DOHH2 (cell line): ENCODE data around the gene LRRC74B.
A peak's percentile ranks its signal among the peaks of the same experiment; 100 is the strongest.

Experiments used
- H3F3A ChIP-seq: fragments of 200-600 bp; sonication (generic), shearing (Covaris generic); 2 replicates; pipeline ENCODE4 v1.6.0; 2016; ENCODE audit warnings: antibody characterized with exemption, mild to moderate bottlenecking; ENCODE audit not compliant: control insufficient read depth, insufficient read depth
- H3K27ac ChIP-seq: fragments of 200-600 bp; sonication (generic); 2 replicates; pipeline ENCODE4 v1.5.1; 2014; ENCODE audit warnings: low read depth, mild to moderate bottlenecking, low read length, moderate library complexity
- H3K27me3 ChIP-seq: fragments of 200-600 bp; sonication (generic); 2 replicates; pipeline ENCODE4 v1.6.1; 2014; ENCODE audit warnings: mild to moderate bottlenecking, low read length, mixed read lengths; ENCODE audit not compliant: control insufficient read depth
- H3K36me3 ChIP-seq: fragments of 200-600 bp; sonication (generic); 2 replicates; pipeline ENCODE4 v1.6.1; 2014; ENCODE audit warnings: mild to moderate bottlenecking, low read length, moderate library complexity, mixed read lengths; ENCODE audit not compliant: control insufficient read depth
- H3K4me1 ChIP-seq: fragments of 200-600 bp; sonication (generic); 2 replicates; pipeline ENCODE4 v1.6.1; 2014; ENCODE audit warnings: mild to moderate bottlenecking, low read length, mixed read lengths; ENCODE audit not compliant: control insufficient read depth
- H3K4me2 ChIP-seq: fragments of 200-600 bp; sonication (generic); 2 replicates; pipeline ENCODE4 v1.6.0; 2014; ENCODE audit warnings: mild to moderate bottlenecking, low read length, moderate library complexity
- H3K4me3 ChIP-seq: fragments of 200-600 bp; sonication (generic); 2 replicates; pipeline ENCODE4 v1.5.1; 2014; ENCODE audit warnings: mild to moderate bottlenecking, low read length, mixed read lengths
- H3K79me2 ChIP-seq: fragments of 200-600 bp; sonication (generic); 2 replicates; pipeline ENCODE4 v1.6.1; 2014; ENCODE audit warnings: mild to moderate bottlenecking, low read length, mixed read lengths; ENCODE audit not compliant: control insufficient read depth
- H3K9me2 ChIP-seq: fragments of 200-600 bp; sonication (generic); replicated peaks from 2 replicates; pipeline ENCODE4 v1.6.1; 2014; ENCODE audit warnings: mild to moderate bottlenecking, low read length, mixed read lengths; ENCODE audit not compliant: control insufficient read depth
- H3K9me3 ChIP-seq: fragments of 200-600 bp; sonication (generic); 2 replicates; pipeline ENCODE4 v1.6.1; 2014; ENCODE audit warnings: antibody characterized with exemption, low read length, mixed read lengths; ENCODE audit not compliant: control insufficient read depth, insufficient read depth
- H4K20me1 ChIP-seq: fragments of 200-600 bp; sonication (generic); 2 replicates; pipeline ENCODE4 v1.6.0; 2014; ENCODE audit warnings: low read depth, mild to moderate bottlenecking, antibody characterized with exemption, low read length, moderate library complexity; ENCODE audit not compliant: control insufficient read depth, insufficient read depth
- CTCF ChIP-seq: fragments of 200-600 bp; sonication (generic); IDR thresholded peaks from one replicate; pipeline ENCODE4 v1.5.1; 2014; ENCODE audit warnings: antibody characterized with exemption, mild to moderate bottlenecking, low read depth, low read length; ENCODE audit not compliant: poor library complexity, severe bottlenecking
- EZH2phosphoT487 ChIP-seq: fragments of 200-600 bp; sonication (generic); IDR thresholded peaks from 2 replicates; pipeline ENCODE4 v1.6.1; 2017; ENCODE audit warnings: borderline replicate concordance, mild to moderate bottlenecking, antibody characterized with exemption, low read length, moderate library complexity, mixed read lengths

LRRC74B gene

GRCh38 chr22:21100149-21101032, 54.6 kb downstream of the LRRC74B start:
- Histone ChIP-seq H3K27me3 (peaks cover 16% of the 10 kb centered on the region), H3K36me3 (no peaks in the 10 kb centered on the region), H3K9me3 (no peaks in the 10 kb centered on the region), H4K20me1 (no peaks in the 10 kb centered on the region), H3K4me2 (no peak overlapping the region), H3K4me3 (no peak overlapping the region), H3F3A (no peaks in the 10 kb centered on the region), H3K9me2 (no peaks in the 10 kb centered on the region), H3K27ac (no peak overlapping the region), H3K4me1 (no peaks in the 10 kb centered on the region), H3K79me2 (no peaks in the 10 kb centered on the region)
- TF ChIP-seq CTCF (no peak), EZH2phosphoT487 (no peak)

GRCh38 chr22:21101877-21102638, 56.3 kb downstream of the LRRC74B start:
- Histone ChIP-seq H3K9me2 (no peaks in the 10 kb centered on the region), H4K20me1 (no peaks in the 10 kb centered on the region), H3K27me3 (peaks cover 17% of the 10 kb centered on the region), H3K36me3 (no peaks in the 10 kb centered on the region), H3F3A (no peaks in the 10 kb centered on the region), H3K4me2 (no peak overlapping the region), H3K4me3 (no peak overlapping the region), H3K4me1 (no peaks in the 10 kb centered on the region), H3K79me2 (no peaks in the 10 kb centered on the region), H3K27ac (no peak overlapping the region), H3K9me3 (no peaks in the 10 kb centered on the region)
- TF ChIP-seq CTCF: no peak
- no peak for TF ChIP-seq EZH2phosphoT487

- no peaks in the 10 kb centered on the region for H3K9me3 ChIP-seq
- no peak for TF ChIP-seq EZH2phosphoT487
- TF ChIP-seq CTCF: peak; percentile 95
- H3K27me3 ChIP-seq: peaks cover 17% of the 10 kb centered on the region
- no peak overlapping the region for H3K4me2 ChIP-seq
- no peaks in the 10 kb centered on the region for H3K4me1 ChIP-seq
- H3K27ac ChIP-seq: no peak overlapping the region
- H3K36me3 ChIP-seq: no peaks in the 10 kb centered on the region
- H4K20me1 ChIP-seq: no peaks in the 10 kb centered on the region
- no peaks in the 10 kb centered on the region for H3F3A ChIP-seq
- H3K9me2 ChIP-seq: no peaks in the 10 kb centered on the region
- H3K79me2 ChIP-seq: no peaks in the 10 kb centered on the region
- no peak overlapping the region for H3K4me3 ChIP-seq
Observed at GRCh38 chr22:21102659-21103267, 57.0 kb downstream of the LRRC74B start.
